Measurements from ENCODE around the gene TASL. TPM values are rescaled to one million over a fixed set of nuclear protein-coding genes. Genes with fewer than 3 reads are reported as not detected.

Gene TASL
- total RNA-seq, 1 donor from 2014 or later, result 0.49 TPM

GRCh38 chrX:30580641-30581040 lies 3.1 kb upstream of the TASL start:
- Histone ChIP-seq H3K36me3 (no peaks in the 10 kb centered on the region), H3K4me1 (no peaks in the 10 kb centered on the region), H3K4me3 (no peak overlapping the region), H3K27me3 (no peaks in the 10 kb centered on the region), H3K27ac (no peak overlapping the region), H3K9me3 (no peaks in the 10 kb centered on the region)
- TF ChIP-seq CTCF (IDR thresholded peaks at IDR 0.05) (no peak), POLR2A (IDR thresholded peaks at IDR 0.05) (no peak), POLR2AphosphoS5 (IDR thresholded peaks at IDR 0.05; ENCODE audit: insufficient read depth in 1 of 2, low read depth in 1 of 2) (no peak)
- intact Hi-C loops (cut with DNase I), result no loop called here
- DNase-seq (ENCODE audit: extremely low spot score in 2 of 2), result no peak

GRCh38 chrX:30576881-30577280 lies 685 bp downstream of the TASL start:
- H3K4me3 ChIP-seq, result no peak overlapping the region
- no peak overlapping the region for H3K27ac ChIP-seq
- TF ChIP-seq CTCF (IDR thresholded peaks at IDR 0.05) (no peak), POLR2AphosphoS5 (IDR thresholded peaks at IDR 0.05; ENCODE audit: insufficient read depth in 1 of 2, low read depth in 1 of 2) (no peak), POLR2A (IDR thresholded peaks at IDR 0.05) (no peak)
- no peaks in the 10 kb centered on the region for H3K36me3 ChIP-seq
- H3K4me1 ChIP-seq, result no peaks in the 10 kb centered on the region
- no peak for DNase-seq (ENCODE audit: extremely low spot score in 2 of 2)
- intact Hi-C loops (cut with DNase I), result no loop called here
- H3K9me3 ChIP-seq, result no peaks in the 10 kb centered on the region
- no peaks in the 10 kb centered on the region for H3K27me3 ChIP-seq

DNA sequence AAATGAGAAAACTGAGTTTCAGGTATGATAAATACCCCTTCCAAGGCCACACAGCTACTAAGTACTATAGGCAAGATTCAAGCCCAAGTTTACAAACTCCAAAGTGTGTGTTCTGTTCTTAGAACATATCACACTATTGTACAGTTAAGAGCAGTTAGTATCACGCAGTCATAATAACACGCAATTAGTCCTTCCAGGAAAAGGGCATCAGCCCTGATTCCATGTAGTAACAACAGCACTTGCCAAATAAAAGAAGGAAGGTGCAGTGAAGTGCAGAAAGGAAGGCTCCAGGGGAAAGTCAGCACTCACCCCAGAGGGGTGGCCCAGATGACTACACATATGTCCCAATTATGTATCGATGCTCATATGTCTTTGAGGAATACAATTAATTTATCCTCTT lies 4.4 kb downstream of the TASL start:
- no peak for TF ChIP-seq CTCF (IDR thresholded peaks at IDR 0.05)
- TF ChIP-seq POLR2A (IDR thresholded peaks at IDR 0.05), result no peak
- TF ChIP-seq POLR2AphosphoS5 (IDR thresholded peaks at IDR 0.05; ENCODE audit: insufficient read depth in 1 of 2, low read depth in 1 of 2), result no peak
- H3K36me3 ChIP-seq, result no peaks in the 10 kb centered on the region
- intact Hi-C loops (cut with DNase I), result no loop called here
- H3K27ac ChIP-seq, result no peak overlapping the region
- H3K4me1 ChIP-seq, result no peaks in the 10 kb centered on the region
- DNase-seq (ENCODE audit: extremely low spot score in 2 of 2), result no peak
- H3K9me3 ChIP-seq, result no peaks in the 10 kb centered on the region
- H3K27me3 ChIP-seq, result no peaks in the 10 kb centered on the region
- no peak overlapping the region for H3K4me3 ChIP-seq

- Histone ChIP-seq H3K27me3 (no peaks in the 10 kb centered on the region), H3K9me3 (no peaks in the 10 kb centered on the region), H3K4me3 (no peak overlapping the region), H3K27ac (no peak overlapping the region), H3K4me1 (no peaks in the 10 kb centered on the region), H3K36me3 (no peaks in the 10 kb centered on the region)
- no peak for DNase-seq (ENCODE audit: extremely low spot score in 2 of 2)
- TF ChIP-seq POLR2AphosphoS5 (IDR thresholded peaks at IDR 0.05; ENCODE audit: insufficient read depth in 1 of 2, low read depth in 1 of 2) (no peak), CTCF (IDR thresholded peaks at IDR 0.05) (no peak), POLR2A (IDR thresholded peaks at IDR 0.05) (no peak)
- intact Hi-C loops (cut with DNase I), result no loop called here
These were observed 4.9 kb downstream of the TASL start for GRCh38 chrX:30572678-30573077.

- no peak for TF ChIP-seq POLR2AphosphoS5 (IDR thresholded peaks at IDR 0.05; ENCODE audit: insufficient read depth in 1 of 2, low read depth in 1 of 2)
- TF ChIP-seq POLR2A (IDR thresholded peaks at IDR 0.05), result no peak
- TF ChIP-seq CTCF (IDR thresholded peaks at IDR 0.05), result no peak
- intact Hi-C loops (cut with DNase I), result no loop called here
- Histone ChIP-seq H3K4me1 (no peaks in the 10 kb centered on the region), H3K4me3 (no peak overlapping the region), H3K27ac (no peak overlapping the region), H3K9me3 (no peaks in the 10 kb centered on the region), H3K36me3 (no peaks in the 10 kb centered on the region), H3K27me3 (no peaks in the 10 kb centered on the region)
- no peak for DNase-seq (ENCODE audit: extremely low spot score in 2 of 2)
These were observed 5.6 kb downstream of the TASL start for GRCh38 chrX:30572004-30572403.
